HEK293 (cell line): ENCODE results near the gene RNF149.

Source experiments
- GLI4 ChIP-seq: fragments of 450-650 bp; formaldehyde crosslinking; IDR thresholded peaks from 2 replicates; pipeline ENCODE4 v1.5.1; 2016; ENCODE audit warnings: missing biosample characterization, missing genetic modification characterization
- TSHZ1 ChIP-seq: fragments of 450-650 bp; formaldehyde crosslinking; IDR thresholded peaks from 2 replicates; pipeline ENCODE4 v1.5.1; 2016; ENCODE audit warnings: missing biosample characterization, missing genetic modification characterization, borderline replicate concordance
- ZNF121 ChIP-seq: fragments of 450-650 bp; formaldehyde crosslinking; IDR thresholded peaks from 2 replicates; pipeline ENCODE4 v1.5.1; 2016; ENCODE audit warnings: missing biosample characterization, missing genetic modification characterization
- ZNF133 ChIP-seq: fragments of 450-650 bp; formaldehyde crosslinking; IDR thresholded peaks from 2 replicates; pipeline ENCODE4 v1.5.1; 2016; ENCODE audit warnings: missing biosample characterization, missing genetic modification characterization
- ZNF302 ChIP-seq: fragments of 450-650 bp; formaldehyde crosslinking; IDR thresholded peaks from 2 replicates; pipeline ENCODE4 v1.5.1; 2016; ENCODE audit warnings: missing biosample characterization, missing genetic modification characterization, low read depth
- ZNF529 ChIP-seq: fragments of 450-650 bp; formaldehyde crosslinking; IDR thresholded peaks from 2 replicates; pipeline ENCODE4 v1.5.1; 2017; ENCODE audit warnings: missing genetic modification characterization, missing biosample characterization; ENCODE audit not compliant: insufficient replicate concordance
- ZNF768 ChIP-seq: fragments of 450-650 bp; formaldehyde crosslinking; IDR thresholded peaks from 2 replicates; pipeline ENCODE4 v1.5.1; 2018; ENCODE audit warnings: missing biosample characterization, mild to moderate bottlenecking, missing genetic modification characterization
- TF ChIP-seq, protein P1 (sequence below): fragments of 450-650 bp; formaldehyde crosslinking; IDR thresholded peaks from 2 replicates; pipeline ENCODE4 v1.5.1; 2017; ENCODE audit warnings: missing biosample characterization, missing genetic modification characterization
- TF ChIP-seq, protein P2 (sequence below): fragments of 450-650 bp; formaldehyde crosslinking; IDR thresholded peaks from 2 replicates; pipeline ENCODE4 v1.5.1; 2016; ENCODE audit warnings: missing biosample characterization, missing genetic modification characterization

DNA sequence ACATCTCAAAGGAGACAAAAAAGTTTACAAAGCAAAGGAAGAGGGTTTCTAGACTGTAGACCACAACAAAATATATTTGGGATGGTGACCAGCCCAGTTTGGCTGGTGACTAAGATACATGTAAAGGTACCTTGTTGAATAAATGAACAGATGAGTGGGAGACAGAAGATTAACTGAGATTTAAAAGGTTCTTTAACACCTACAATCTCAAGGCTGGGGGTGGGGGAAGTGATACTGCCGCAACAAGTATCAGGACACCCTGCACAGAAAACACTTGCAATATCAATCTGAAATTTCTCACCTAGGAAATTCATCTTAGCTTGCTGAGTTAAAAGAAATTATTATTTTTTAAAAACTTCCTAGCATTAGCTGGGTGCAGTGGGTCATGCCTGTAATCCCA lies 8.3 kb downstream of the RNF149 start:
- TF ChIP-seq, protein P1, sequence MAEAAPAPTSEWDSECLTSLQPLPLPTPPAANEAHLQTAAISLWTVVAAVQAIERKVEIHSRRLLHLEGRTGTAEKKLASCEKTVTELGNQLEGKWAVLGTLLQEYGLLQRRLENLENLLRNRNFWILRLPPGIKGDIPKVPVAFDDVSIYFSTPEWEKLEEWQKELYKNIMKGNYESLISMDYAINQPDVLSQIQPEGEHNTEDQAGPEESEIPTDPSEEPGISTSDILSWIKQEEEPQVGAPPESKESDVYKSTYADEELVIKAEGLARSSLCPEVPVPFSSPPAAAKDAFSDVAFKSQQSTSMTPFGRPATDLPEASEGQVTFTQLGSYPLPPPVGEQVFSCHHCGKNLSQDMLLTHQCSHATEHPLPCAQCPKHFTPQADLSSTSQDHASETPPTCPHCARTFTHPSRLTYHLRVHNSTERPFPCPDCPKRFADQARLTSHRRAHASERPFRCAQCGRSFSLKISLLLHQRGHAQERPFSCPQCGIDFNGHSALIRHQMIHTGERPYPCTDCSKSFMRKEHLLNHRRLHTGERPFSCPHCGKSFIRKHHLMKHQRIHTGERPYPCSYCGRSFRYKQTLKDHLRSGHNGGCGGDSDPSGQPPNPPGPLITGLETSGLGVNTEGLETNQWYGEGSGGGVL (tag by site-specific recombination) = no peak
- TF ChIP-seq ZNF121 (tag by site-specific recombination) (no peak), GLI4 (tag by site-specific recombination) (no peak), ZNF302 (tag by site-specific recombination) (no peak), ZNF768 (no peak), TSHZ1 (no peak), ZNF133 (tag by site-specific recombination) (no peak), ZNF529 (tag by site-specific recombination) (no peak)
- TF ChIP-seq, protein P2, sequence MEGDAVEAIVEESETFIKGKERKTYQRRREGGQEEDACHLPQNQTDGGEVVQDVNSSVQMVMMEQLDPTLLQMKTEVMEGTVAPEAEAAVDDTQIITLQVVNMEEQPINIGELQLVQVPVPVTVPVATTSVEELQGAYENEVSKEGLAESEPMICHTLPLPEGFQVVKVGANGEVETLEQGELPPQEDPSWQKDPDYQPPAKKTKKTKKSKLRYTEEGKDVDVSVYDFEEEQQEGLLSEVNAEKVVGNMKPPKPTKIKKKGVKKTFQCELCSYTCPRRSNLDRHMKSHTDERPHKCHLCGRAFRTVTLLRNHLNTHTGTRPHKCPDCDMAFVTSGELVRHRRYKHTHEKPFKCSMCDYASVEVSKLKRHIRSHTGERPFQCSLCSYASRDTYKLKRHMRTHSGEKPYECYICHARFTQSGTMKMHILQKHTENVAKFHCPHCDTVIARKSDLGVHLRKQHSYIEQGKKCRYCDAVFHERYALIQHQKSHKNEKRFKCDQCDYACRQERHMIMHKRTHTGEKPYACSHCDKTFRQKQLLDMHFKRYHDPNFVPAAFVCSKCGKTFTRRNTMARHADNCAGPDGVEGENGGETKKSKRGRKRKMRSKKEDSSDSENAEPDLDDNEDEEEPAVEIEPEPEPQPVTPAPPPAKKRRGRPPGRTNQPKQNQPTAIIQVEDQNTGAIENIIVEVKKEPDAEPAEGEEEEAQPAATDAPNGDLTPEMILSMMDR (tag by site-specific recombination) = no peak
